Testis (tissue), 3 donors: ENCODE results near the gene KDM4C. TPM values are rescaled to one million over a fixed set of nuclear protein-coding genes. Genes with fewer than 3 reads are reported as not detected.
"Not testable (repeated sequence)": the region's sequence is repeated elsewhere in the genome, so short reads cannot be mapped to it uniquely, and the experiment has no call there.

Experiments used
- DNase-seq: peaks from one replicate; pipeline ENCODE4 v3.0.0-alpha.2; 2019
- H3K27ac ChIP-seq, 2 donors: fragments of 200-600 bp; sonication (generic); one replicate each; pipeline ENCODE4 v1.5.1; 2019
- H3K27me3 ChIP-seq: fragments of 200-600 bp; sonication (generic); one replicate; pipeline ENCODE4 v1.5.1; 2019
- H3K36me3 ChIP-seq: fragments of 200-600 bp; sonication (generic); one replicate; pipeline ENCODE4 v1.5.1; 2017; ENCODE audit warnings: low read depth; ENCODE audit errors: missing control alignments
- H3K4me1 ChIP-seq: fragments of 200-600 bp; sonication (generic); one replicate; pipeline ENCODE4 v1.5.1; 2019
- H3K4me3 ChIP-seq, 2 donors: fragments of 200-600 bp; sonication (generic); one replicate each; pipeline ENCODE4 v1.5.1; 2017 to 2019
- H3K9me3 ChIP-seq: fragments of 200-600 bp; sonication (generic); one replicate; pipeline ENCODE4 v1.5.1; 2017
- CTCF ChIP-seq, 3 experiments: fragments of 450-650 bp in 2 of 3; fragments of 200-600 bp in 1 of 3; sonication (generic) in 1 of 3; IDR thresholded peaks; one replicate each; pipeline ENCODE4 v1.5.1; 2016 to 2019; ENCODE audit warnings: antibody characterized with exemption in 3 of 3, mild to moderate bottlenecking in 2 of 3, moderate library complexity in 1 of 3
- POLR2A ChIP-seq: fragments of 450-650 bp; IDR thresholded peaks from one replicate; pipeline ENCODE4 v1.6.1; 2017; ENCODE audit warnings: antibody characterized with exemption, mild to moderate bottlenecking, moderate library complexity
- WGBS, 2 donors: methylation state at CpG; one replicate each; pipeline ENCODE4 v1.1.5; 2018; 5-methylcytosine and 5-hydroxymethylcytosine counted together
- intact Hi-C: fragments of 100-400 bp; cut with DNase I; formaldehyde crosslinking; loops from one replicate; pipeline ENCODE4 v1.15.1; 2023; ENCODE audit warnings: low total_unique reads
- polyA plus RNA-seq: library from polyadenylated mRNA; stranded (reverse); fragments of 350-450 nt; fragmentation: Illumina TruSeq; extraction: RNeasy Lipid Tissue Mini Kit (QIAGEN cat#74804); gene quantifications from one replicate; pipeline ENCODE4 v1.2.3, GENCODE V29; 2014; ENCODE audit warnings: low read depth, low replicate concordance; ENCODE audit not compliant: insufficient read depth
- total RNA-seq, 2 donors: library from RNA; depleted of rRNA; stranded (reverse); fragments of >200 nt; gene quantifications; one replicate each; pipeline ENCODE4 v1.2.3, GENCODE V29; 2016

Gene KDM4C
- total and polyA plus RNA-seq, 3 donors from 2014 or later = 16.7 to 58.8 (median 48.8) TPM

- Histone ChIP-seq H3K4me1 (no peaks in the 10 kb centered on the region), H3K36me3 (no peaks in the 10 kb centered on the region), H3K27me3 (no peaks in the 10 kb centered on the region), H3K9me3 (no peaks in the 10 kb centered on the region), H3K4me3 (no peak overlapping the region), H3K27ac (no peak overlapping the region)
- 94% methylated on average over 3 of the region's 3 CpGs for WGBS, 2 donors
- DNase-seq = no peak
- intact Hi-C loops = no loop called here
- TF ChIP-seq CTCF (IDR thresholded peaks at IDR 0.05) = no peak
- TF ChIP-seq POLR2A = no peak
Observed at GRCh38 chr9:6946583-6947166, 188.9 kb downstream of the KDM4C start.

GRCh38 chr9:6948921-6949320 lies 191.1 kb downstream of the KDM4C start:
- DNase-seq, H3K27me3 ChIP-seq, H3K4me1 ChIP-seq, intact Hi-C loops, H3K4me3 ChIP-seq, H3K36me3 ChIP-seq, H3K9me3 ChIP-seq, H3K27ac ChIP-seq: not testable (repeated sequence)
- WGBS, 2 donors = 86 to 95% methylated on average over 8 to 31 of the region's 31 CpGs

GRCh38 chr9:6955251-6955921 lies 197.6 kb downstream of the KDM4C start:
- intact Hi-C loops = no loop called here
- TF ChIP-seq CTCF (IDR thresholded peaks at IDR 0.05) (no peak), POLR2A (no peak)

GRCh38 chr9:6956879-6957278 lies 199.1 kb downstream of the KDM4C start:
- intact Hi-C loops = no loop called here

More at GRCh38 chr9:6955251-6955921, 197.6 kb downstream of the KDM4C start:
- 69 to 72% methylated on average over 7 of the region's 7 CpGs for WGBS, 2 donors
- Histone ChIP-seq H3K27me3 (no peaks in the 10 kb centered on the region), H3K36me3 (no peaks in the 10 kb centered on the region), H3K4me3 (no peak overlapping the region), H3K27ac (no peak overlapping the region), H3K9me3 (no peaks in the 10 kb centered on the region), H3K4me1 (no peaks in the 10 kb centered on the region)
- no peak for DNase-seq

More at GRCh38 chr9:6956879-6957278, 199.1 kb downstream of the KDM4C start:
- H3K27ac ChIP-seq = no peak overlapping the region
- no peak for DNase-seq
- H3K27me3 ChIP-seq = no peaks in the 10 kb centered on the region
- no peaks in the 10 kb centered on the region for H3K9me3 ChIP-seq
- H3K4me3 ChIP-seq = no peak overlapping the region
- no peaks in the 10 kb centered on the region for H3K4me1 ChIP-seq
- no peak for TF ChIP-seq POLR2A
- TF ChIP-seq CTCF (IDR thresholded peaks at IDR 0.05) = no peak
- WGBS, 2 donors = 67 to 70% methylated on average over 2 of the region's 2 CpGs
- no peaks in the 10 kb centered on the region for H3K36me3 ChIP-seq
